ENCODE results near the gene DOC2B.
"Not testable (repeated sequence)": the region's sequence is repeated elsewhere in the genome, so short reads cannot be mapped to it uniquely, and the experiment has no call there.

Gene DOC2B

GRCh38 chr17:192666-193425, 11.4 kb upstream of the DOC2B start:
- no peak for DNase-seq (ENCODE audit: low read depth, low spot score)

- DNase-seq (ENCODE audit: low read depth, low spot score), result no peak
These were observed 8.0 kb upstream of the DOC2B start for GRCh38 chr17:189444-189843.

GRCh38 chr17:187130-187529, 5.7 kb upstream of the DOC2B start:
- no peak for DNase-seq (ENCODE audit: low read depth, low spot score)

GRCh38 chr17:185445-186138, 4.1 kb upstream of the DOC2B start:
- no peak for DNase-seq (ENCODE audit: low read depth, low spot score)

GRCh38 chr17:183021-183420, 1.6 kb upstream of the DOC2B start:
- DNase-seq (ENCODE audit: low read depth, low spot score), result no peak

- DNase-seq (ENCODE audit: low read depth, low spot score), result no peak
These were observed 751 bp upstream of the DOC2B start for GRCh38 chr17:182050-182751.

- no peak for DNase-seq (ENCODE audit: low read depth, low spot score)
These were observed 837 bp downstream of the DOC2B start for GRCh38 chr17:180381-181244.

- DNase-seq (ENCODE audit: low read depth, low spot score), result no peak
These were observed 1.6 kb downstream of the DOC2B start for GRCh38 chr17:179781-180380.

GRCh38 chr17:179066-179432, 2.4 kb downstream of the DOC2B start:
- no peak for DNase-seq (ENCODE audit: low read depth, low spot score)

GRCh38 chr17:178292-179065, 3.0 kb downstream of the DOC2B start:
- DNase-seq (ENCODE audit: low read depth, low spot score), result no peak

GRCh38 chr17:177762-178161, 3.7 kb downstream of the DOC2B start:
- no peak for DNase-seq (ENCODE audit: low read depth, low spot score)

GRCh38 chr17:177155-177554, 4.3 kb downstream of the DOC2B start:
- DNase-seq (ENCODE audit: low read depth, low spot score), result no peak

- DNase-seq (ENCODE audit: low read depth, low spot score), result no peak
These were observed 8.1 kb downstream of the DOC2B start for GRCh38 chr17:173166-173911.

- no peak for DNase-seq (ENCODE audit: low read depth, low spot score)
These were observed 9.0 kb downstream of the DOC2B start for GRCh38 chr17:172401-172800.

- DNase-seq (ENCODE audit: low read depth, low spot score), result no peak
These were observed 9.6 kb downstream of the DOC2B start for GRCh38 chr17:171871-172270.

- DNase-seq (ENCODE audit: low read depth, low spot score), result no peak
These were observed 11.2 kb downstream of the DOC2B start for GRCh38 chr17:170130-170670.

GRCh38 chr17:168614-169013, 12.8 kb downstream of the DOC2B start:
- DNase-seq (ENCODE audit: low read depth, low spot score), result not testable (repeated sequence)

GRCh38 chr17:165939-166338, 15.5 kb downstream of the DOC2B start:
- DNase-seq (ENCODE audit: low read depth, low spot score), result no peak

Measured in brain pericyte (primary cell).